Right ventricle myocardium superior (tissue), 1 donor: Measurements from ENCODE around the gene RSRC2. TPM values are rescaled to one million over a fixed set of nuclear protein-coding genes. Genes with fewer than 3 reads are reported as not detected.
"Not testable (repeated sequence)": the region's sequence is repeated elsewhere in the genome, so short reads cannot be mapped to it uniquely, and the experiment has no call there.

Experiments
- ATAC-seq: fragments of 200-7000 bp; cut with Tn5 transposase; one replicate; pipeline ENCODE4 v1.9.1; 2020; ENCODE audit warnings: mild to moderate bottlenecking; ENCODE audit not compliant: poor library complexity
- DNase-seq: peaks from one replicate; pipeline ENCODE4 v3.0.0-alpha.2; 2020
- intact Hi-C: fragments of 100-400 bp; cut with DNase I; formaldehyde crosslinking; loops from one replicate; pipeline ENCODE4 v1.11.2; 2022
- long read RNA-seq: library from polyadenylated mRNA; unstranded; transcript quantifications from one replicate; pipeline ENCODE4 v2.0.0, GENCODE V29; 2021
- total RNA-seq: library from RNA; stranded (reverse); fragmentation: NEBNext Ultra II Directional; extraction: Animal tissue kit (Norgen Biotek cat#: 25700); gene quantifications from one replicate; pipeline ENCODE4 v1.2.1, GENCODE V29; 2021
- donor health status: DM: no; HTN: yes; CAD: no; lungs with severe emphysema.

Gene RSRC2
- total RNA-seq, result 35.1 TPM
- long read RNA-seq, transcript RSRC2-201 (10 exons, 3,520 nt), result major isoform, 51 of 116 reads
- long read RNA-seq, partial matches to known transcripts, result 0 of 116 reads
- long read RNA-seq, other reads (novel, unspliced or antisense), result 63 of 116 reads

- intact Hi-C loops, result no loop called here
These were observed at the start of gene RSRC2, which contains the start of gene KNTC1 for GRCh38 chr12:122526683-122527477. TSS of gene RSRC2 (minus strand) at chr12:122526936. CDS start at chr12:122526853, 83 bp downstream. TSS of gene KNTC1 (plus strand) at chr12:122527249. CDS start at chr12:122530064, 2,815 bp downstream.

GRCh38 chr12:122571821-122572220 lies 45.1 kb upstream of the RSRC2 start:
- intact Hi-C loops, result no loop called here
- ATAC-seq, result no peak
- DNase-seq, result no peak

More at GRCh38 chr12:122526683-122527477, at the start of gene RSRC2, which contains the start of gene KNTC1:
- peak; percentile 97 for DNase-seq
- peak; percentile 98 for ATAC-seq

GRCh38 chr12:122570006-122570405 lies 43.3 kb upstream of the RSRC2 start:
- DNase-seq, ATAC-seq, intact Hi-C loops: not testable (repeated sequence)

- ATAC-seq (no peak), DNase-seq (no peak)
- intact Hi-C loops, result no loop called here
These were observed 42.6 kb upstream of the RSRC2 start for GRCh38 chr12:122569288-122569687.

- DNase-seq, ATAC-seq, intact Hi-C loops: not testable (repeated sequence)
These were observed 40.1 kb upstream of the RSRC2 start for GRCh38 chr12:122566816-122567215.

GRCh38 chr12:122563361-122563760 lies 36.6 kb upstream of the RSRC2 start:
- intact Hi-C loops, result no loop called here
- no peak for DNase-seq
- no peak for ATAC-seq

- no peak for ATAC-seq
- no peak for DNase-seq
- intact Hi-C loops, result no loop called here
These were observed 33.4 kb upstream of the RSRC2 start for GRCh38 chr12:122560138-122560537.

GRCh38 chr12:122558745-122559641 lies 32.3 kb upstream of the RSRC2 start:
- no peak for ATAC-seq
- intact Hi-C loops, result no loop called here

GRCh38 chr12:122547330-122547729 lies 20.6 kb upstream of the RSRC2 start:
- DNase-seq, result no peak
- intact Hi-C loops, result no loop called here
- ATAC-seq, result no peak

More at GRCh38 chr12:122558745-122559641, 32.3 kb upstream of the RSRC2 start:
- no peak for DNase-seq

GRCh38 chr12:122545855-122546254 lies 19.1 kb upstream of the RSRC2 start:
- intact Hi-C loops, result no loop called here
- no peak for ATAC-seq
- no peak for DNase-seq

- no peak for ATAC-seq
- no peak for DNase-seq
- intact Hi-C loops, result no loop called here
These were observed 17.8 kb upstream of the RSRC2 start for GRCh38 chr12:122544537-122544936.

GRCh38 chr12:122538496-122538895 lies 11.8 kb upstream of the RSRC2 start:
- intact Hi-C loops, result no loop called here
- ATAC-seq (no peak), DNase-seq (no peak)

- no peak for ATAC-seq
- intact Hi-C loops, result no loop called here
- no peak for DNase-seq
These were observed 10.3 kb upstream of the RSRC2 start for GRCh38 chr12:122537021-122537420.

- DNase-seq (no peak), ATAC-seq (no peak)
- intact Hi-C loops, result no loop called here
These were observed 7.1 kb upstream of the RSRC2 start for GRCh38 chr12:122533856-122534255.

GRCh38 chr12:122528992-122529391 lies 2.3 kb upstream of the RSRC2 start:
- DNase-seq (no peak), ATAC-seq (no peak)
- intact Hi-C loops, result no loop called here

GRCh38 chr12:122528582-122528981 lies 1.8 kb upstream of the RSRC2 start:
- DNase-seq (no peak), ATAC-seq (no peak)
- intact Hi-C loops, result no loop called here

GRCh38 chr12:122527478-122527944 lies 775 bp upstream of the RSRC2 start:
- ATAC-seq (no peak), DNase-seq (no peak)

GRCh38 chr12:122523846-122524718 lies 2.7 kb downstream of the RSRC2 start:
- DNase-seq (no peak), ATAC-seq (no peak)
- intact Hi-C loops, result no loop called here

More at GRCh38 chr12:122527478-122527944, 775 bp upstream of the RSRC2 start:
- intact Hi-C loops, result no loop called here
